Measurements from ENCODE around the gene RNF135.

- peak; percentile 5 for TF ChIP-seq CTCF (IDR thresholded peaks at IDR 0.05)
- no peak for TF ChIP-seq EZH2 (IDR thresholded peaks at IDR 0.05)
These were observed 46.5 kb upstream of the RNF135 start for GRCh38 chr17:30924341-30924740.

Measured in neural progenitor cell (in vitro differentiated cells).